WI38 (cell line): ENCODE measurements around the gene DEGS2.

ENCODE experiments used
- H3K4me3 ChIP-seq: 2 replicates; pipeline ENCODE4 v1.5.1; 2011; ENCODE audit warnings: low read depth, mild to moderate bottlenecking, control low read depth, low read length
- CTCF ChIP-seq: IDR thresholded peaks from 2 replicates; pipeline ENCODE4 v1.5.1; 2012; ENCODE audit warnings: low read depth, mild to moderate bottlenecking, control low read depth, low read length

DEGS2 gene

GRCh38 chr14:100150932-100151587 is 8.4 kb downstream of the DEGS2 start:
- TF ChIP-seq CTCF, result no peak
- no peak overlapping the region for H3K4me3 ChIP-seq

GRCh38 chr14:100149851-100150611 is 9.4 kb downstream of the DEGS2 start:
- no peak overlapping the region for H3K4me3 ChIP-seq
- TF ChIP-seq CTCF, result no peak

GRCh38 chr14:100148837-100149731 is 10.4 kb downstream of the DEGS2 start:
- TF ChIP-seq CTCF, result no peak
- H3K4me3 ChIP-seq, result no peak overlapping the region

- H3K4me3 ChIP-seq, result no peak overlapping the region
- no peak for TF ChIP-seq CTCF
These were observed 11.6 kb downstream of the DEGS2 start for GRCh38 chr14:100147691-100148464.

- no peak for TF ChIP-seq CTCF
These were observed 12.2 kb downstream of the DEGS2 start for GRCh38 chr14:100147181-100147631.

GRCh38 chr14:100146531-100147091 is 12.8 kb downstream of the DEGS2 start:
- TF ChIP-seq CTCF, result no peak
- no peak overlapping the region for H3K4me3 ChIP-seq

More at GRCh38 chr14:100147181-100147631, 12.2 kb downstream of the DEGS2 start:
- H3K4me3 ChIP-seq, result no peak overlapping the region
